Nephron (organoid): ENCODE results near the gene MARS1.
A peak's percentile ranks its signal among the peaks of the same experiment; 100 is the strongest.

ENCODE experiments used
- H3K27ac Mint-ChIP-seq, 3 experiments: 2 replicates each; pipeline ENCODE4 v1.8.0; 2020; ENCODE audit warnings: mixed read lengths in 3 of 3, mild to moderate bottlenecking in 2 of 3, moderate library complexity in 1 of 3
- H3K27me3 Mint-ChIP-seq: 2 replicates; pipeline ENCODE4 v1.8.0; 2021; ENCODE audit warnings: low read depth, mild to moderate bottlenecking, moderate library complexity, mixed read lengths
- H3K36me3 Mint-ChIP-seq: 2 replicates; pipeline ENCODE4 v1.8.0; 2020; ENCODE audit warnings: low read depth, mixed read lengths
- H3K4me1 Mint-ChIP-seq: 2 replicates; pipeline ENCODE4 v1.8.0; 2020; ENCODE audit warnings: mixed read lengths
- H3K4me3 Mint-ChIP-seq, 3 experiments: 2 replicates each; pipeline ENCODE4 v1.8.0; 2020; ENCODE audit warnings: mild to moderate bottlenecking in 3 of 3, mixed read lengths in 3 of 3, moderate library complexity in 2 of 3
- H3K9me3 Mint-ChIP-seq: 2 replicates; pipeline ENCODE4 v1.8.0; 2020; ENCODE audit warnings: mixed read lengths
- CTCF ChIP-seq, 3 experiments: fragments of 200-600 bp; sonication (generic); IDR thresholded peaks; one replicate each; pipeline ENCODE4 v1.5.0; 2021; ENCODE audit warnings: antibody characterized with exemption in 3 of 3; ENCODE audit not compliant: unreplicated experiment in 3 of 3

Gene MARS1

GRCh38 chr12:57456145-57456700, 31.6 kb upstream of the MARS1 start:
- H3K27me3 Mint-ChIP-seq, result peaks cover 11% of the 10 kb centered on the region
- peaks cover 48% of the 10 kb centered on the region for H3K4me1 Mint-ChIP-seq
- H3K4me3 Mint-ChIP-seq, result peak overlapping the region; percentile 5 to 59 (median 40)
- peak; percentile 41 to 54 (median 51) for TF ChIP-seq CTCF (IDR thresholded peaks at IDR 0.05; ENCODE audit: unreplicated experiment in 3 of 3)
- H3K36me3 Mint-ChIP-seq, result no peaks in the 10 kb centered on the region
- no peaks in the 10 kb centered on the region for H3K9me3 Mint-ChIP-seq
- H3K27ac Mint-ChIP-seq, result peak overlapping the region in 2 of 3 experiments; percentile 7 to 34

GRCh38 chr12:57456737-57457490, 31.0 kb upstream of the MARS1 start:
- TF ChIP-seq CTCF (IDR thresholded peaks at IDR 0.05; ENCODE audit: unreplicated experiment in 3 of 3), result no peak
- Mint-ChIP-seq H3K27ac (no peak overlapping the region), H3K36me3 (no peaks in the 10 kb centered on the region), H3K4me3 (peak overlapping the region in 1 of 3 experiments; percentile 61), H3K9me3 (no peaks in the 10 kb centered on the region), H3K27me3 (peaks cover 14% of the 10 kb centered on the region), H3K4me1 (peaks cover 42% of the 10 kb centered on the region)

GRCh38 chr12:57458665-57459054, 29.2 kb upstream of the MARS1 start:
- Mint-ChIP-seq H3K4me1 (peaks cover 36% of the 10 kb centered on the region), H3K4me3 (peak overlapping the region; percentile 94 to 95 (median 95)), H3K9me3 (no peaks in the 10 kb centered on the region), H3K27me3 (peaks cover 20% of the 10 kb centered on the region), H3K27ac (peak overlapping the region; percentile 84 to 97 (median 88)), H3K36me3 (no peaks in the 10 kb centered on the region)
- no peak for TF ChIP-seq CTCF (IDR thresholded peaks at IDR 0.05; ENCODE audit: unreplicated experiment in 3 of 3)

- peak overlapping the region; percentile 94 to 95 (median 95) for H3K4me3 Mint-ChIP-seq
- H3K36me3 Mint-ChIP-seq, result no peaks in the 10 kb centered on the region
- peaks cover 36% of the 10 kb centered on the region for H3K4me1 Mint-ChIP-seq
- TF ChIP-seq CTCF (IDR thresholded peaks at IDR 0.05; ENCODE audit: unreplicated experiment in 3 of 3), result peak; percentile 92 to 93 (median 92)
- peaks cover 26% of the 10 kb centered on the region for H3K27me3 Mint-ChIP-seq
- H3K27ac Mint-ChIP-seq, result peak overlapping the region; percentile 84 to 97 (median 88)
- no peaks in the 10 kb centered on the region for H3K9me3 Mint-ChIP-seq
Observed at GRCh38 chr12:57459055-57459749, 28.7 kb upstream of the MARS1 start.

- H3K9me3 Mint-ChIP-seq, result no peaks in the 10 kb centered on the region
- TF ChIP-seq CTCF (IDR thresholded peaks at IDR 0.05; ENCODE audit: unreplicated experiment in 3 of 3), result no peak
- H3K4me1 Mint-ChIP-seq, result peaks cover 35% of the 10 kb centered on the region
- H3K27ac Mint-ChIP-seq, result peak within 1 kb of the TSS; percentile 84 to 97 (median 88)
- peaks cover 27% of the 10 kb centered on the region for H3K27me3 Mint-ChIP-seq
- peaks cover 5% of the 10 kb centered on the region for H3K36me3 Mint-ChIP-seq
- peak within 1 kb of the TSS; percentile 94 to 95 (median 95) for H3K4me3 Mint-ChIP-seq
Observed at GRCh38 chr12:57459750-57460467, 28.0 kb upstream of the MARS1 start, which contains the start of gene GLI1. GLI1 (plus strand) TSS chr12:57459785; CDS start chr12:57463692, 3,907 bp downstream.
